ENCODE measurements around the gene SIDT1.

The SIDT1 gene

GRCh38 chr3:113623811-113624210, 91.5 kb downstream of the SIDT1 start:
- Histone ChIP-seq H3K79me2 (ENCODE audit: insufficient read depth, low read length) (no peaks in the 10 kb centered on the region), H2AFZ (ENCODE audit: low read length) (no peak overlapping the region), H3K9me2 (replicated peaks; ENCODE audit: low read depth, low read length) (no peaks in the 10 kb centered on the region), H3K4me3 (ENCODE audit: low read length, poor library complexity, severe bottlenecking) (no peak overlapping the region), H3K9ac (ENCODE audit: low read depth, low read length, poor library complexity, severe bottlenecking) (no peak overlapping the region), H3K4me1 (ENCODE audit: insufficient read depth, low read length, poor library complexity, severe bottlenecking) (no peaks in the 10 kb centered on the region), H3F3A (ENCODE audit: low read depth) (no peaks in the 10 kb centered on the region), H3K36me3 (ENCODE audit: insufficient read depth, low read length) (no peaks in the 10 kb centered on the region; the same call in 1 of the 2 replicates), H3K27me3 (ENCODE audit: insufficient read depth, low read length, poor library complexity, severe bottlenecking) (no peaks in the 10 kb centered on the region), H4K20me1 (ENCODE audit: insufficient read depth, low read length, poor library complexity, severe bottlenecking) (no peaks in the 10 kb centered on the region), H3K4me2 (ENCODE audit: low read depth, low read length, poor library complexity, severe bottlenecking) (no peak overlapping the region), H3K9me3 (ENCODE audit: insufficient read depth, low read depth, low read length) (no peaks in the 10 kb centered on the region)
- no peak for TF ChIP-seq EZH2phosphoT487 (IDR thresholded peaks at IDR 0.05; ENCODE audit: borderline replicate concordance)
- no peak for TF ChIP-seq CTCF (conservative IDR thresholded peaks at IDR 0.05; ENCODE audit: low read length)

- Histone ChIP-seq H3F3A (ENCODE audit: low read depth) (no peaks in the 10 kb centered on the region), H3K9me3 (ENCODE audit: insufficient read depth, low read depth, low read length) (no peaks in the 10 kb centered on the region), H3K9ac (ENCODE audit: low read depth, low read length, poor library complexity, severe bottlenecking) (no peak overlapping the region), H2AFZ (ENCODE audit: low read length) (no peak overlapping the region), H3K9me2 (replicated peaks; ENCODE audit: low read depth, low read length) (no peaks in the 10 kb centered on the region), H3K27me3 (ENCODE audit: insufficient read depth, low read length, poor library complexity, severe bottlenecking) (no peaks in the 10 kb centered on the region), H4K20me1 (ENCODE audit: insufficient read depth, low read length, poor library complexity, severe bottlenecking) (no peaks in the 10 kb centered on the region), H3K4me2 (ENCODE audit: low read depth, low read length, poor library complexity, severe bottlenecking) (no peak overlapping the region), H3K36me3 (ENCODE audit: insufficient read depth, low read length) (no peaks in the 10 kb centered on the region; the same call in 1 of the 2 replicates), H3K4me1 (ENCODE audit: insufficient read depth, low read length, poor library complexity, severe bottlenecking) (no peaks in the 10 kb centered on the region), H3K4me3 (ENCODE audit: low read length, poor library complexity, severe bottlenecking) (no peak overlapping the region), H3K79me2 (ENCODE audit: insufficient read depth, low read length) (no peaks in the 10 kb centered on the region)
- TF ChIP-seq CTCF (conservative IDR thresholded peaks at IDR 0.05; ENCODE audit: low read length) (no peak), EZH2phosphoT487 (IDR thresholded peaks at IDR 0.05; ENCODE audit: borderline replicate concordance) (no peak)
Observed at GRCh38 chr3:113625834-113626233, 93.5 kb downstream of the SIDT1 start.

GRCh38 chr3:113626503-113627371, 94.4 kb downstream of the SIDT1 start:
- H2AFZ ChIP-seq (ENCODE audit: low read length): no peak overlapping the region
- no peaks in the 10 kb centered on the region for H3K79me2 ChIP-seq (ENCODE audit: insufficient read depth, low read length)
- no peaks in the 10 kb centered on the region; the same call in 1 of the 2 replicates for H3K36me3 ChIP-seq (ENCODE audit: insufficient read depth, low read length)
- H3K4me1 ChIP-seq (ENCODE audit: insufficient read depth, low read length, poor library complexity, severe bottlenecking): no peaks in the 10 kb centered on the region
- H3F3A ChIP-seq (ENCODE audit: low read depth): no peaks in the 10 kb centered on the region
- peak; percentile 93 for TF ChIP-seq CTCF (conservative IDR thresholded peaks at IDR 0.05; ENCODE audit: low read length)
- no peak for TF ChIP-seq EZH2phosphoT487 (IDR thresholded peaks at IDR 0.05; ENCODE audit: borderline replicate concordance)
- no peaks in the 10 kb centered on the region for H4K20me1 ChIP-seq (ENCODE audit: insufficient read depth, low read length, poor library complexity, severe bottlenecking)
- no peak overlapping the region for H3K4me3 ChIP-seq (ENCODE audit: low read length, poor library complexity, severe bottlenecking)
- H3K9me3 ChIP-seq (ENCODE audit: insufficient read depth, low read depth, low read length): no peaks in the 10 kb centered on the region
- no peak overlapping the region for H3K9ac ChIP-seq (ENCODE audit: low read depth, low read length, poor library complexity, severe bottlenecking)
- H3K9me2 ChIP-seq (replicated peaks; ENCODE audit: low read depth, low read length): no peaks in the 10 kb centered on the region
- no peaks in the 10 kb centered on the region for H3K27me3 ChIP-seq (ENCODE audit: insufficient read depth, low read length, poor library complexity, severe bottlenecking)
- H3K4me2 ChIP-seq (ENCODE audit: low read depth, low read length, poor library complexity, severe bottlenecking): no peak overlapping the region
